GM19463 (cell line): Measurements from ENCODE around the gene SKIDA1.

ENCODE experiments used
- ATAC-seq: cut with Tn5 transposase; IDR thresholded peaks from one replicate; pipeline ENCODE4 v1.9.1; 2021; ENCODE audit warnings: mild to moderate bottlenecking, moderate library complexity; ENCODE audit not compliant: unreplicated experiment

The SKIDA1 gene

GRCh38 chr10:21487416-21488180, 37.9 kb downstream of the SKIDA1 start:
- ATAC-seq, result no peak

GRCh38 chr10:21482821-21483220, 42.7 kb downstream of the SKIDA1 start:
- ATAC-seq, result no peak

- no peak for ATAC-seq
Measured at GRCh38 chr10:21481407-21481806, 44.1 kb downstream of the SKIDA1 start.

GRCh38 chr10:21479570-21480315, 45.7 kb downstream of the SKIDA1 start:
- ATAC-seq, result no peak

GRCh38 chr10:21475393-21475792, 50.1 kb downstream of the SKIDA1 start:
- no peak for ATAC-seq

GRCh38 chr10:21473541-21473940, 51.9 kb downstream of the SKIDA1 start:
- no peak for ATAC-seq

GRCh38 chr10:21473135-21473534, 52.3 kb downstream of the SKIDA1 start:
- no peak for ATAC-seq

GRCh38 chr10:21468086-21468485, 57.4 kb downstream of the SKIDA1 start:
- ATAC-seq, result no peak

- ATAC-seq, result no peak
Measured at GRCh38 chr10:21467633-21468032, 57.8 kb downstream of the SKIDA1 start.

GRCh38 chr10:21464134-21464533, 61.3 kb downstream of the SKIDA1 start:
- ATAC-seq, result no peak
